ENCODE data around the gene SPATS2L. TPM values are rescaled to one million over a fixed set of nuclear protein-coding genes. Genes with fewer than 3 reads are reported as not detected.
A peak's percentile ranks its signal among the peaks of the same experiment; 100 is the strongest.

Gene SPATS2L
- total and polyA plus RNA-seq, 2 of the 13 experiments (the other 11 are each of a cell fraction or from before 2014, with no cell fraction given) = 154 to 212 TPM

DNA sequence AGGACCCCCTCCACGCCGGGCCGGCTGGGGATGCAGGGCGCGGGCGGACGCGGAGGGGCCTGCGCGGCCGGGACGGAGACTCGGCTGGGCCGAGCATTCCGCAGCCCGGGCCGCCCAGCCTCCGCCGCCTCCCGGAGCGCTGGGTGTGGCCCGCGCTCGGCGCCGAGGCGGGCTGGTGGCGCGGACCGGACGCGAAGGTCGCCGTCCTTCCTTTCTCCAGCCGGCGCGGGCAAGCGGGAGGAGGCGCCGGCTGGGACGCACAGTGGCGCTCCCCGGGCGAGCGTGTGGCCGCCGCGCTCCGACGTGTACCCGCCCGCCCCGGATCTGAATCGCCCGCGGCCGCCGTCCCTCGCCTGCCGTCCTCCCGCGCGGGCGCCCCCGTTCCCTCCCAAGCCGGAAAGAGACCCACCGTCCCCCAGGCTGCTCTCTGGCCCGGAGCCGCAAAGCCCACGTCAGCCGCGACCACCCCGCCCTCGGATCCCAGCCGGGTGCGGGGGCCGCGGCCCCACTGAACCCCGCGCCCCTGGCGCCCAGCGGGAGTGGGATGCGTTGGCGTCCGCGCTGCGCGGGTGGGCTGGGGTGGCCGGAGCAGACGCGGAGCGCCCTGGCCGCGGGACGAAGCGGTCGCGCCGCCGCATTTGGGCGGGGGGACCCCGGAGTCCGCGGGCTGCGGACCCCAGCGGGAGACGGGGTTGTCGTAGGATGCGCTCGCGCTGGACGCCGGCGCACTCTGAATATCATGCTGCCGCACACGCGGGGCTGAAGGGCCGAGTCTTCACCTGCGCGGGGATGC is 634 bp downstream of the SPATS2L start (continued):
- TF ChIP-seq GMEB2 (CRISPR knock-in tag; IDR thresholded peaks at IDR 0.05; ENCODE audit: low read depth) = no peak
- TF ChIP-seq ZNF816 (CRISPR knock-in tag; IDR thresholded peaks at IDR 0.05; ENCODE audit: borderline replicate concordance) = 0 out of 2 replicates have a peak, but pooled peaks have one; percentile 61
- no peak for TF ChIP-seq MTF1 (CRISPR knock-in tag; IDR thresholded peaks at IDR 0.05)
- TF ChIP-seq ZNF558 (CRISPR knock-in tag; IDR thresholded peaks at IDR 0.05; ENCODE audit: borderline replicate concordance) = peak; percentile 28; the same call in 1 of the 2 replicates
- TF ChIP-seq ZNF124 (CRISPR knock-in tag; IDR thresholded peaks at IDR 0.05) = no peak
- peak; percentile 48; the same call in 1 of the 2 replicates for TF ChIP-seq GABPB1 (CRISPR knock-in tag; IDR thresholded peaks at IDR 0.05)
- TF ChIP-seq RBFOX2 (IDR thresholded peaks at IDR 0.05; ENCODE audit: low read depth, low read length) = peak; percentile 94
- no peak for TF ChIP-seq ZNF432 (CRISPR knock-in tag; IDR thresholded peaks at IDR 0.05; ENCODE audit: borderline replicate concordance)
- TF ChIP-seq, protein P1, sequence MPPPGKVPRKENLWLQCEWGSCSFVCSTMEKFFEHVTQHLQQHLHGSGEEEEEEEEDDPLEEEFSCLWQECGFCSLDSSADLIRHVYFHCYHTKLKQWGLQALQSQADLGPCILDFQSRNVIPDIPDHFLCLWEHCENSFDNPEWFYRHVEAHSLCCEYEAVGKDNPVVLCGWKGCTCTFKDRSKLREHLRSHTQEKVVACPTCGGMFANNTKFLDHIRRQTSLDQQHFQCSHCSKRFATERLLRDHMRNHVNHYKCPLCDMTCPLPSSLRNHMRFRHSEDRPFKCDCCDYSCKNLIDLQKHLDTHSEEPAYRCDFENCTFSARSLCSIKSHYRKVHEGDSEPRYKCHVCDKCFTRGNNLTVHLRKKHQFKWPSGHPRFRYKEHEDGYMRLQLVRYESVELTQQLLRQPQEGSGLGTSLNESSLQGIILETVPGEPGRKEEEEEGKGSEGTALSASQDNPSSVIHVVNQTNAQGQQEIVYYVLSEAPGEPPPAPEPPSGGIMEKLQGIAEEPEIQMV (CRISPR knock-in tag; IDR thresholded peaks at IDR 0.05; ENCODE audit: low read depth) = peak; percentile 39; the same call in 1 of the 2 replicates
- no peak for TF ChIP-seq ZNF644 (CRISPR knock-in tag; IDR thresholded peaks at IDR 0.05; ENCODE audit: low read depth)
- TF ChIP-seq ZNF510 (CRISPR knock-in tag; IDR thresholded peaks at IDR 0.05; ENCODE audit: low read depth) = 0 out of 2 replicates have a peak, but pooled peaks have one; percentile 56
- TF ChIP-seq YEATS4 (CRISPR knock-in tag; IDR thresholded peaks at IDR 0.05; ENCODE audit: borderline replicate concordance) = peak; percentile 67
- TF ChIP-seq, protein P2, sequence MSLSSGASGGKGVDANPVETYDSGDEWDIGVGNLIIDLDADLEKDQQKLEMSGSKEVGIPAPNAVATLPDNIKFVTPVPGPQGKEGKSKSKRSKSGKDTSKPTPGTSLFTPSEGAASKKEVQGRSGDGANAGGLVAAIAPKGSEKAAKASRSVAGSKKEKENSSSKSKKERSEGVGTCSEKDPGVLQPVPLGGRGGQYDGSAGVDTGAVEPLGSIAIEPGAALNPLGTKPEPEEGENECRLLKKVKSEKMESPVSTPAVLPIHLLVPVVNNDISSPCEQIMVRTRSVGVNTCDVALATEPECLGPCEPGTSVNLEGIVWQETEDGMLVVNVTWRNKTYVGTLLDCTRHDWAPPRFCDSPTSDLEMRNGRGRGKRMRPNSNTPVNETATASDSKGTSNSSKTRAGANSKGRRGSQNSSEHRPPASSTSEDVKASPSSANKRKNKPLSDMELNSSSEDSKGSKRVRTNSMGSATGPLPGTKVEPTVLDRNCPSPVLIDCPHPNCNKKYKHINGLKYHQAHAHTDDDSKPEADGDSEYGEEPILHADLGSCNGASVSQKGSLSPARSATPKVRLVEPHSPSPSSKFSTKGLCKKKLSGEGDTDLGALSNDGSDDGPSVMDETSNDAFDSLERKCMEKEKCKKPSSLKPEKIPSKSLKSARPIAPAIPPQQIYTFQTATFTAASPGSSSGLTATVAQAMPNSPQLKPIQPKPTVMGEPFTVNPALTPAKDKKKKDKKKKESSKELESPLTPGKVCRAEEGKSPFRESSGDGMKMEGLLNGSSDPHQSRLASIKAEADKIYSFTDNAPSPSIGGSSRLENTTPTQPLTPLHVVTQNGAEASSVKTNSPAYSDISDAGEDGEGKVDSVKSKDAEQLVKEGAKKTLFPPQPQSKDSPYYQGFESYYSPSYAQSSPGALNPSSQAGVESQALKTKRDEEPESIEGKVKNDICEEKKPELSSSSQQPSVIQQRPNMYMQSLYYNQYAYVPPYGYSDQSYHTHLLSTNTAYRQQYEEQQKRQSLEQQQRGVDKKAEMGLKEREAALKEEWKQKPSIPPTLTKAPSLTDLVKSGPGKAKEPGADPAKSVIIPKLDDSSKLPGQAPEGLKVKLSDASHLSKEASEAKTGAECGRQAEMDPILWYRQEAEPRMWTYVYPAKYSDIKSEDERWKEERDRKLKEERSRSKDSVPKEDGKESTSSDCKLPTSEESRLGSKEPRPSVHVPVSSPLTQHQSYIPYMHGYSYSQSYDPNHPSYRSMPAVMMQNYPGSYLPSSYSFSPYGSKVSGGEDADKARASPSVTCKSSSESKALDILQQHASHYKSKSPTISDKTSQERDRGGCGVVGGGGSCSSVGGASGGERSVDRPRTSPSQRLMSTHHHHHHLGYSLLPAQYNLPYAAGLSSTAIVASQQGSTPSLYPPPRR (CRISPR knock-in tag; IDR thresholded peaks at IDR 0.05; ENCODE audit: borderline replicate concordance) = peak; percentile 47; the same call in 1 of the 2 replicates
- TF ChIP-seq AGO1 (IDR thresholded peaks at IDR 0.05; ENCODE audit: low read depth, low read length, poor library complexity, severe bottlenecking) = peak; percentile 57
- 0 out of 2 replicates have a peak, but pooled peaks have one; percentile 20 for TF ChIP-seq MIXL1 (CRISPR knock-in tag; IDR thresholded peaks at IDR 0.05)
- no peak for TF ChIP-seq ZNF234 (CRISPR knock-in tag; conservative IDR thresholded peaks at IDR 0.05)
- TF ChIP-seq, protein P3, sequence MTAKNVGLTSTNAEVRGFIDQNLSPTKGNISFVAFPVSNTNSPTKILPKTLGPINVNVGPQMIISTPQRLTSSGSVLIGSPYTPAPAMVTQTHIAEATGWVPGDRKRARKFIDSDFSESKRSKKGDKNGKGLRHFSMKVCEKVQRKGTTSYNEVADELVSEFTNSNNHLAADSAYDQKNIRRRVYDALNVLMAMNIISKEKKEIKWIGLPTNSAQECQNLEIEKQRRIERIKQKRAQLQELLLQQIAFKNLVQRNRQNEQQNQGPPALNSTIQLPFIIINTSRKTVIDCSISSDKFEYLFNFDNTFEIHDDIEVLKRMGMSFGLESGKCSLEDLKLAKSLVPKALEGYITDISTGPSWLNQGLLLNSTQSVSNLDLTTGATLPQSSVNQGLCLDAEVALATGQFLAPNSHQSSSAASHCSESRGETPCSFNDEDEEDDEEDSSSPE (CRISPR knock-in tag; IDR thresholded peaks at IDR 0.05) = peak; percentile 23; the same call in 1 of the 2 replicates
- TF ChIP-seq, protein P4, sequence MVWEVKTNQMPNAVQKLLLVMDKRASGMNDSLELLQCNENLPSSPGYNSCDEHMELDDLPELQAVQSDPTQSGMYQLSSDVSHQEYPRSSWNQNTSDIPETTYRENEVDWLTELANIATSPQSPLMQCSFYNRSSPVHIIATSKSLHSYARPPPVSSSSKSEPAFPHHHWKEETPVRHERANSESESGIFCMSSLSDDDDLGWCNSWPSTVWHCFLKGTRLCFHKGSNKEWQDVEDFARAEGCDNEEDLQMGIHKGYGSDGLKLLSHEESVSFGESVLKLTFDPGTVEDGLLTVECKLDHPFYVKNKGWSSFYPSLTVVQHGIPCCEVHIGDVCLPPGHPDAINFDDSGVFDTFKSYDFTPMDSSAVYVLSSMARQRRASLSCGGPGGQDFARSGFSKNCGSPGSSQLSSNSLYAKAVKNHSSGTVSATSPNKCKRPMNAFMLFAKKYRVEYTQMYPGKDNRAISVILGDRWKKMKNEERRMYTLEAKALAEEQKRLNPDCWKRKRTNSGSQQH (CRISPR knock-in tag; IDR thresholded peaks at IDR 0.05; ENCODE audit: low read depth) = 0 out of 2 replicates have a peak, but pooled peaks have one; percentile 22
